NCI-H2196 treated with DMSO at 0.1 percent for 48 hours (cell line): ENCODE results near the gene PNPLA3.

ENCODE experiments used
- DNase-seq: peaks from one replicate; lab custom pipeline; 2025; ENCODE audit not compliant: unreplicated experiment; lab: John Stamatoyannopoulos, UW

PNPLA3 gene

GRCh38 chr22:43991316-43992020 is 67.9 kb downstream of the PNPLA3 start:
- DNase-seq: no peak

GRCh38 chr22:43992331-43992821 is 68.8 kb downstream of the PNPLA3 start:
- DNase-seq: no peak

- peak; percentile 29 for DNase-seq
Measured at GRCh38 chr22:43993072-43993760, 69.6 kb downstream of the PNPLA3 start.

GRCh38 chr22:43994006-43994405 is 70.4 kb downstream of the PNPLA3 start:
- DNase-seq: no peak

GRCh38 chr22:43994416-43994815 is 70.8 kb downstream of the PNPLA3 start:
- DNase-seq: no peak

- no peak for DNase-seq
Measured at GRCh38 chr22:43995057-43995685, 71.6 kb downstream of the PNPLA3 start.

GRCh38 chr22:43995798-43996169 is 72.2 kb downstream of the PNPLA3 start:
- no peak for DNase-seq

GRCh38 chr22:43996170-43996980 is 72.8 kb downstream of the PNPLA3 start:
- DNase-seq: no peak

GRCh38 chr22:43996981-43997265 is 73.3 kb downstream of the PNPLA3 start:
- no peak for DNase-seq
